Smooth muscle cell (in vitro differentiated cells): ENCODE data around the gene GRIN3B. TPM values are rescaled to one million over a fixed set of nuclear protein-coding genes. Genes with fewer than 3 reads are reported as not detected.

Source experiments
- DNase-seq: peaks from one replicate; lab custom pipeline; 2025; ENCODE audit not compliant: unreplicated experiment; lab: John Stamatoyannopoulos, UW
- H2AFZ ChIP-seq: fragments of 200-600 bp; sonication (generic); 2 replicates; pipeline ENCODE4 v1.6.0; 2016; ENCODE audit warnings: antibody characterized with exemption, low read depth, mild to moderate bottlenecking
- H3F3A ChIP-seq: fragments of 200-600 bp; sonication (generic); 2 replicates; pipeline ENCODE4 v1.6.0; 2017; ENCODE audit warnings: antibody characterized with exemption, low read depth
- H3K27ac ChIP-seq: fragments of 200-600 bp; sonication (generic); 2 replicates; pipeline ENCODE4 v1.5.1; 2016; ENCODE audit warnings: low read depth, mild to moderate bottlenecking
- H3K27me3 ChIP-seq: fragments of 200-600 bp; sonication (generic); 2 replicates; pipeline ENCODE4 v1.6.1; 2016; ENCODE audit warnings: low read depth, mild to moderate bottlenecking
- H3K36me3 ChIP-seq: fragments of 200-600 bp; sonication (generic); 2 replicates; pipeline ENCODE4 v1.5.1; 2016; ENCODE audit warnings: low read depth
- H3K4me1 ChIP-seq: fragments of 200-600 bp; sonication (generic); 2 replicates; pipeline ENCODE4 v1.5.1; 2016; ENCODE audit warnings: low read depth
- H3K4me2 ChIP-seq: fragments of 200-600 bp; sonication (generic); 2 replicates; pipeline ENCODE4 v1.6.0; 2016; ENCODE audit warnings: mild to moderate bottlenecking
- H3K4me3 ChIP-seq: fragments of 200-600 bp; sonication (generic); 2 replicates; pipeline ENCODE4 v1.5.1; 2016; ENCODE audit warnings: mild to moderate bottlenecking
- H3K79me2 ChIP-seq: fragments of 200-600 bp; sonication (generic); 2 replicates; pipeline ENCODE4 v1.6.0; 2016; ENCODE audit warnings: low read depth, mild to moderate bottlenecking
- H3K9ac ChIP-seq: fragments of 200-600 bp; sonication (generic); 2 replicates; pipeline ENCODE4 v1.6.0; 2016; ENCODE audit warnings: low read depth
- H3K9me3 ChIP-seq: fragments of 200-600 bp; sonication (generic); replicated peaks from 2 replicates; pipeline ENCODE4 v1.5.1; 2016; ENCODE audit warnings: low read depth
- H4K20me1 ChIP-seq: fragments of 200-600 bp; sonication (generic); 2 replicates; pipeline ENCODE4 v1.6.0; 2016; ENCODE audit warnings: low read depth
- CTCF ChIP-seq: fragments of 200-600 bp; sonication (generic); IDR thresholded peaks from 2 replicates; pipeline ENCODE4 v1.5.1; 2017; ENCODE audit warnings: borderline replicate concordance, mild to moderate bottlenecking, antibody characterized with exemption; ENCODE audit not compliant: insufficient read depth, poor library complexity, severe bottlenecking
- WGBS: methylation state at CpG from one replicate; pipeline ENCODE4 v1.1.7; 2016; ENCODE audit warnings: low lambda C conversion rate; 5-methylcytosine and 5-hydroxymethylcytosine counted together
- polyA plus RNA-seq: library from polyadenylated mRNA; unstranded; fragments of >200 nt; fragmentation: Nextera tagmentation; extraction: Ambion mirVana; gene quantifications from 2 replicates; pipeline ENCODE4 v1.2.1, GENCODE V29; 2016
- total RNA-seq: library from RNA; depleted of rRNA; stranded (reverse); fragments of >200 nt; gene quantifications from 2 replicates; pipeline ENCODE4 v1.2.3, GENCODE V29; 2014

Gene GRIN3B
- total and polyA plus RNA-seq, 2 experiments from 2014 or later: 1.2 to 12.6 TPM

GRCh38 chr19:1010586-1011510, 10.6 kb downstream of the GRIN3B start:
- Histone ChIP-seq H3K79me2 (peaks cover 30% of the 10 kb centered on the region), H3F3A (no peaks in the 10 kb centered on the region), H3K36me3 (no peaks in the 10 kb centered on the region), H3K27ac (no peak overlapping the region), H3K9me3 (no peaks in the 10 kb centered on the region), H3K27me3 (no peaks in the 10 kb centered on the region), H4K20me1 (peaks cover 35% of the 10 kb centered on the region), H3K4me1 (peaks cover 3% of the 10 kb centered on the region), H3K4me2 (no peak overlapping the region), H3K9ac (no peak overlapping the region), H2AFZ (no peak overlapping the region), H3K4me3 (no peak overlapping the region)
- no peak for DNase-seq
- TF ChIP-seq CTCF: no peak
- WGBS: 96% methylated on average over 35 of the region's 56 CpGs

- 96% methylated on average over 20 of the region's 36 CpGs for WGBS
- Histone ChIP-seq H3K4me3 (no peak overlapping the region), H3K79me2 (peaks cover 40% of the 10 kb centered on the region)
These were observed 11.7 kb downstream of the GRIN3B start for GRCh38 chr19:1011831-1012333.

GRCh38 chr19:1012334-1012733, 12.1 kb downstream of the GRIN3B start:
- no peaks in the 10 kb centered on the region for H3K9me3 ChIP-seq
- no peaks in the 10 kb centered on the region for H3F3A ChIP-seq
- no peak for TF ChIP-seq CTCF
- H3K79me2 ChIP-seq: peaks cover 44% of the 10 kb centered on the region
- no peak overlapping the region for H3K27ac ChIP-seq
- WGBS: 98% methylated on average over 17 of the region's 18 CpGs
- no peak overlapping the region for H3K4me3 ChIP-seq
- H3K9ac ChIP-seq: no peak overlapping the region
- no peak for DNase-seq
- peaks cover 11% of the 10 kb centered on the region for H3K4me1 ChIP-seq
- no peak overlapping the region for H3K4me2 ChIP-seq
- H3K36me3 ChIP-seq: no peaks in the 10 kb centered on the region
- no peaks in the 10 kb centered on the region for H3K27me3 ChIP-seq
- H4K20me1 ChIP-seq: peaks cover 50% of the 10 kb centered on the region
- no peak overlapping the region for H2AFZ ChIP-seq

More at GRCh38 chr19:1011831-1012333, 11.7 kb downstream of the GRIN3B start:
- Histone ChIP-seq H3K36me3 (no peaks in the 10 kb centered on the region), H2AFZ (no peak overlapping the region), H3K9me3 (no peaks in the 10 kb centered on the region), H3K27me3 (no peaks in the 10 kb centered on the region), H3F3A (no peaks in the 10 kb centered on the region), H3K4me2 (no peak overlapping the region), H3K27ac (no peak overlapping the region), H4K20me1 (peaks cover 45% of the 10 kb centered on the region), H3K9ac (no peak overlapping the region), H3K4me1 (peaks cover 7% of the 10 kb centered on the region)
- TF ChIP-seq CTCF: no peak
- DNase-seq: no peak
